Adrenal gland (tissue), 5 donors: ENCODE data around the gene SFT2D3.

Source experiments
- CTCF ChIP-seq, 6 experiments: fragments of 450-650 bp in 4 of 6; fragments of 200-600 bp in 2 of 6; sonication (generic) in 1 of 6; IDR thresholded peaks; 1 replicate in 5 of 6; 2 replicates in 1 of 6; pipeline versions ENCODE4 v1.5.1 to v1.8.0; 2016 to 2021; ENCODE audit warnings: antibody characterized with exemption in 6 of 6, mild to moderate bottlenecking in 2 of 6, moderate library complexity in 1 of 6
- POLR2A ChIP-seq, 2 donors: fragments of 450-650 bp; IDR thresholded peaks; one replicate each; pipeline ENCODE4 v1.6.1; 2017; ENCODE audit warnings: antibody characterized with exemption in 2 of 2, mild to moderate bottlenecking in 2 of 2, moderate library complexity in 1 of 2
- donor health status: DM: no; HTN: no; CAD: no.

GRCh38 chr2:127688405-127688804, 12.9 kb upstream of the SFT2D3 start:
- TF ChIP-seq POLR2A (IDR thresholded peaks at IDR 0.05) (no peak), CTCF (IDR thresholded peaks at IDR 0.05) (no peak)
